ENCODE data around the gene CHAC1.
"Not testable (repeated sequence)": the region's sequence is repeated elsewhere in the genome, so short reads cannot be mapped to it uniquely, and the experiment has no call there.

The CHAC1 gene

GRCh38 chr15:40938536-40938870, 14.8 kb upstream of the CHAC1 start:
- DNase-seq: no peak

- no peak for DNase-seq
Observed at GRCh38 chr15:40940296-40940801, 12.9 kb upstream of the CHAC1 start.

GRCh38 chr15:40941068-40941527, 12.2 kb upstream of the CHAC1 start:
- no peak for DNase-seq

GRCh38 chr15:40941528-40942336, 11.5 kb upstream of the CHAC1 start:
- no peak for DNase-seq

GRCh38 chr15:40942337-40942854, 10.9 kb upstream of the CHAC1 start:
- DNase-seq: no peak

- no peak for DNase-seq
Observed at GRCh38 chr15:40942878-40943277, 10.4 kb upstream of the CHAC1 start.

- no peak for DNase-seq
Observed at GRCh38 chr15:40943764-40944365, 9.4 kb upstream of the CHAC1 start.

- no peak for DNase-seq
Observed at GRCh38 chr15:40944510-40945296, 8.6 kb upstream of the CHAC1 start.

GRCh38 chr15:40948706-40949473, 4.4 kb upstream of the CHAC1 start:
- DNase-seq: no peak

GRCh38 chr15:40949756-40950207, 3.5 kb upstream of the CHAC1 start:
- DNase-seq: no peak

- no peak for DNase-seq
Observed at GRCh38 chr15:40951764-40952163, 1.5 kb upstream of the CHAC1 start.

- DNase-seq: no peak
Observed at GRCh38 chr15:40952301-40952900, 870 bp upstream of the CHAC1 start.

- no peak for DNase-seq
Observed at GRCh38 chr15:40953713-40954074, 423 bp downstream of the CHAC1 start.

- DNase-seq: not testable (repeated sequence)
Observed at GRCh38 chr15:40954158-40954848, 1.0 kb downstream of the CHAC1 start.

- no peak for DNase-seq
Observed at GRCh38 chr15:40955141-40955903, 2.1 kb downstream of the CHAC1 start.

GRCh38 chr15:40955930-40956540, 2.8 kb downstream of the CHAC1 start:
- no peak for DNase-seq

- no peak for DNase-seq
Observed at GRCh38 chr15:40956541-40956982, 3.3 kb downstream of the CHAC1 start.

GRCh38 chr15:40957041-40957555, 3.8 kb downstream of the CHAC1 start:
- no peak for DNase-seq

GRCh38 chr15:40957581-40958051, 4.3 kb downstream of the CHAC1 start:
- no peak for DNase-seq

- no peak for DNase-seq
Observed at GRCh38 chr15:40958146-40958545, 4.9 kb downstream of the CHAC1 start.
